Esophagus muscularis mucosa (tissue), 3 donors: ENCODE results near the gene KARS1.

Experiments
- CTCF ChIP-seq, 3 experiments: fragments of 200-600 bp in 2 of 3; fragments of 450-650 bp in 1 of 3; sonication (generic) in 2 of 3; IDR thresholded peaks; one replicate each; pipeline ENCODE4 v1.5.1; 2017 to 2019; ENCODE audit warnings: antibody characterized with exemption in 3 of 3, mild to moderate bottlenecking in 2 of 3, moderate library complexity in 1 of 3
- POLR2A ChIP-seq: fragments of 450-650 bp; IDR thresholded peaks from one replicate; pipeline ENCODE4 v1.6.1; 2017; ENCODE audit warnings: antibody characterized with exemption, moderate library complexity, mild to moderate bottlenecking, low read depth
- POLR2AphosphoS5 ChIP-seq, 2 donors: sonication (generic); formaldehyde crosslinking; IDR thresholded peaks; one replicate each; pipeline ENCODE4 v1.6.1; 2017; ENCODE audit warnings: antibody characterized with exemption in 2 of 2

GRCh38 chr16:75593825-75594820, 53.3 kb downstream of the KARS1 start:
- TF ChIP-seq POLR2A = no peak
- TF ChIP-seq CTCF (IDR thresholded peaks at IDR 0.05) = no peak
- no peak for TF ChIP-seq POLR2AphosphoS5 (IDR thresholded peaks at IDR 0.05)
